Lower lobe of right lung (tissue), 2 donors: ENCODE data around the gene TAOK1. TPM values are rescaled to one million over a fixed set of nuclear protein-coding genes. Genes with fewer than 3 reads are reported as not detected.
A peak's percentile ranks its signal among the peaks of the same experiment; 100 is the strongest.

Experiments used
- ATAC-seq, 2 donors: fragments of 200-7000 bp; cut with Tn5 transposase; one replicate each; pipeline ENCODE4 v1.9.1; 2020 to 2022; ENCODE audit warnings: mild to moderate bottlenecking in 2 of 2, moderate library complexity in 2 of 2
- DNase-seq: peaks from one replicate; pipeline ENCODE4 v3.0.0-alpha.2; 2020
- H3K27ac ChIP-seq: fragments of 200-600 bp; one replicate; pipeline ENCODE4 v1.8.0; 2022
- H3K27me3 ChIP-seq: fragments of 200-600 bp; one replicate; pipeline ENCODE4 v1.8.0; 2022; ENCODE audit warnings: low read depth
- H3K36me3 ChIP-seq: fragments of 200-600 bp; one replicate; pipeline ENCODE4 v1.8.0; 2022; ENCODE audit warnings: mild to moderate bottlenecking
- H3K4me1 ChIP-seq: fragments of 200-600 bp; one replicate; pipeline ENCODE4 v1.8.0; 2022
- H3K4me3 ChIP-seq: fragments of 200-600 bp; one replicate; pipeline ENCODE4 v1.8.0; 2022; ENCODE audit warnings: mild to moderate bottlenecking
- H3K9me3 ChIP-seq: fragments of 200-600 bp; one replicate; pipeline ENCODE4 v1.8.0; 2022
- CTCF ChIP-seq: fragments of 200-600 bp; IDR thresholded peaks from one replicate; pipeline ENCODE4 v1.8.0; 2022; ENCODE audit warnings: antibody characterized with exemption, mild to moderate bottlenecking
- intact Hi-C: fragments of 100-400 bp; cut with DNase I; formaldehyde crosslinking; loops from one replicate; pipeline ENCODE4 v1.11.0; 2022
- total RNA-seq: library from RNA; stranded (reverse); fragmentation: NEBNext Ultra II Directional; extraction: Animal tissue kit (Norgen Biotek cat#: 25700); gene quantifications from one replicate; pipeline ENCODE4 v1.2.1, GENCODE V29; 2021
- donor health status: DM: no; HTN: yes; CAD: no; lungs with severe emphysema.

The TAOK1 gene
- total RNA-seq, 1 donor from 2014 or later = 70.6 TPM

GRCh38 chr17:29368161-29368560, 22.0 kb upstream of the TAOK1 start:
- ATAC-seq = no peak
- Histone ChIP-seq H3K36me3 (no peaks in the 10 kb centered on the region), H3K9me3 (no peaks in the 10 kb centered on the region), H3K27me3 (no peaks in the 10 kb centered on the region), H3K4me3 (no peak overlapping the region), H3K4me1 (no peaks in the 10 kb centered on the region), H3K27ac (no peak overlapping the region)
- intact Hi-C loops = loop anchor here (10.0 kb wide), 1 partner anchor 167 kb away; no protein-coding TSS in a partner anchor
- TF ChIP-seq CTCF = no peak
- no peak for DNase-seq

- no peak for TF ChIP-seq CTCF
- peak; percentile 80 to 86 for ATAC-seq
Observed at GRCh38 chr17:29368926-29369325, 21.2 kb upstream of the TAOK1 start.

GRCh38 chr17:29369831-29370735, 20.1 kb upstream of the TAOK1 start:
- Histone ChIP-seq H3K9me3 (no peaks in the 10 kb centered on the region), H3K36me3 (no peaks in the 10 kb centered on the region), H3K27me3 (no peaks in the 10 kb centered on the region), H3K27ac (peak overlapping the region; percentile 59), H3K4me3 (peak overlapping the region; percentile 27), H3K4me1 (no peaks in the 10 kb centered on the region)
- DNase-seq (no peak), ATAC-seq (peak; percentile 93)
- peak; percentile 83 for TF ChIP-seq CTCF
- intact Hi-C loops = loop anchor here (10.0 kb wide), 1 partner anchor 165 kb away; no protein-coding TSS in a partner anchor

More at GRCh38 chr17:29368926-29369325, 21.2 kb upstream of the TAOK1 start:
- no peaks in the 10 kb centered on the region for H3K27me3 ChIP-seq
- intact Hi-C loops = loop anchor here (10.0 kb wide), 1 partner anchor 166 kb away; no protein-coding TSS in a partner anchor
- H3K4me1 ChIP-seq = no peaks in the 10 kb centered on the region
- no peaks in the 10 kb centered on the region for H3K9me3 ChIP-seq
- no peaks in the 10 kb centered on the region for H3K36me3 ChIP-seq
- DNase-seq = peak; percentile 62
- no peak overlapping the region for H3K27ac ChIP-seq
- H3K4me3 ChIP-seq = no peak overlapping the region

- no peak for TF ChIP-seq CTCF
- Histone ChIP-seq H3K27me3 (no peaks in the 10 kb centered on the region), H3K9me3 (no peaks in the 10 kb centered on the region), H3K4me1 (no peaks in the 10 kb centered on the region), H3K36me3 (no peaks in the 10 kb centered on the region), H3K4me3 (no peak overlapping the region), H3K27ac (no peak overlapping the region)
- DNase-seq = no peak
- ATAC-seq = peak in 1 of 2 donors; percentile 48
- intact Hi-C loops = no loop called here
Observed at GRCh38 chr17:29376667-29377270, 13.4 kb upstream of the TAOK1 start.

- H3K4me1 ChIP-seq = no peaks in the 10 kb centered on the region
- no peaks in the 10 kb centered on the region for H3K36me3 ChIP-seq
- DNase-seq (no peak), ATAC-seq (no peak)
- no peaks in the 10 kb centered on the region for H3K9me3 ChIP-seq
- TF ChIP-seq CTCF = no peak
- intact Hi-C loops = no loop called here
- no peaks in the 10 kb centered on the region for H3K27me3 ChIP-seq
- H3K4me3 ChIP-seq = no peak overlapping the region
- no peak overlapping the region for H3K27ac ChIP-seq
Observed at GRCh38 chr17:29378500-29378899, 11.7 kb upstream of the TAOK1 start.
